HG03139 (cell line): Measurements from ENCODE around the gene MC2R.

ENCODE experiments used
- ATAC-seq: cut with Tn5 transposase; IDR thresholded peaks from one replicate; pipeline ENCODE4 v1.9.1; 2021; ENCODE audit not compliant: unreplicated experiment

The MC2R gene

DNA sequence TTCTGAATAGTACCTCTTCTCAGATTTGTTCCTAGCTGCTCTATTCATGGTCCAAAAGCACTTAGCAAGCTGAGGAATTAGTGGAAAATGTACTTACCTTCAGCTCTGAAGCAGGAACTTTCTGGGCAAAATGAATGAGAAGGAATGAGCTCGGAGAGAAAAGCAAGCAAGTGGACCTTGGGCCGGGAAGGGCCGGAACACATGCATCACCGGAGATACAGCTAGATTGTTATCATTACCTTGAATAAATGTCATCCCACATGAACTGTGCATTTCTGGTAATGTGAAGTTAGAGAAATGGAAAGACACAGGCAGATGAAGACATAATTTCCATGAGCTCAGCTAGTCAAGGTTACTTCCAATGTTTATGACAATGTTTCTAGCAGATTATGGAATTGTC is at the start of gene MC2R:
Gene MC2R (minus strand): TSS at position 146 of the 400 bp plus-strand sequence. CDS start 30,018 bp downstream, outside the sequence.
- ATAC-seq, result no peak

DNA sequence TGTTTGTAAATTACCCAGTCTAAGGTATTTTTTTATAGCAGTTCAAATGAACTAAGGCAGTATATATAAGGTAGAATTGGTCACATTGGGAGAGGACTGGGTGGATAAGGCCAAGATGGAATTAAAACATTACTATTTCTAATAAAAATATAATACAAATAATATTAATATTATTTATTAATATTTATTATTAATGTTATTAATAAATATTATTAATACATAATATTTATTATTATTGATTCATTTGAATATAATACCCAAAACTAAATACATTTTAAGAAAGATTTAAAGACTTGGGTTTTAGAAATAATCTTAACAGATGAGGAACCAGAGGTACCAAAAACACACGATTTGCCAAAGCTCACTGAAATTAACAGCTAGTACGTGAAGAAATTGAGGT is 30.5 kb upstream of the MC2R start:
- ATAC-seq, result no peak

DNA sequence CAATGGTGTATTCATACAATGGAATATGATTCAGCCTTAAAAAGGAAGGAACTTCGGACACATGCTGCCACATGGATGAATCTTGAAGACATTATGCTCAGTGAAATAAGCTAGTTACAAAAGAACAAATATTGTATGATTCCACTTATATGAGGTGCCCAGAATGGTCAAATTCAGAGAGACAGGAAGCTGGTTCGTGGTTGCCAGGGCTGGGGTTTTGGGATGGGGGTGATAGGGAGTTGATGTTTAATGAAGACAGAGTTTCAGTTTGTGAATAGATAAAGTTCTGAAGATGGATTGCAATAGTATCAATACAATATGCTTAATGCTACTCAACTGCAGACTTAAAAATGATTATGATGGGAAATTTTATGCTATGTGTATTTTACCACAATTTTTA is 28.0 kb upstream of the MC2R start:
- no peak for ATAC-seq

- no peak for ATAC-seq
Observed at GRCh38 chr18:13940326-13940725, 25.0 kb upstream of the MC2R start.

- ATAC-seq, result no peak
Observed at GRCh38 chr18:13934676-13935075, 19.3 kb upstream of the MC2R start.

GRCh38 chr18:13934058-13934457 is 18.7 kb upstream of the MC2R start:
- no peak for ATAC-seq

- ATAC-seq, result no peak
Observed at GRCh38 chr18:13932285-13933025, 17.1 kb upstream of the MC2R start.

- no peak for ATAC-seq
Observed at GRCh38 chr18:13930964-13931363, 15.6 kb upstream of the MC2R start.

GRCh38 chr18:13923221-13923620 is 7.9 kb upstream of the MC2R start:
- ATAC-seq, result no peak

- ATAC-seq, result no peak
Observed at GRCh38 chr18:13918898-13919297, 3.6 kb upstream of the MC2R start.

GRCh38 chr18:13917401-13917800 is 2.1 kb upstream of the MC2R start:
- no peak for ATAC-seq

DNA sequence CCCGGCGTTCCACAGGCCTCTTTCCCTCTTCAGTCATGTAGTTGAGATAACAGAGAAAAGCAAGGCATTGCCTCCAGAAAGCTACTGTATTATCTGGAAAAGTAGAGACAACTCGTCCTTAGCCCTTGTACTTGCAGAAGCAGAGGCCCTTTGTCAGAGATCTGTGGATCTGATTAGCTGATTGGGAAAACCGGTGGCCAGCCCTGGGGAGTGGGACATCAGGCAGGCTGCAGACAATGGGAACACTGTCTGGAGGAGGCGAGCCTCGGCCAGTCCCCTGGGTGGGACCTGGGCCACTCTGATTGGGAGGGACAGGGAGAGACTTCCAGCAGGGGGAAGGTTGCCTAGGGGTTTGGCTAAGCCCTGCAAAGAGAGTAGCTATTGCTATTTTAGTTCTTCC is 1.2 kb upstream of the MC2R start:
- ATAC-seq, result no peak

- no peak for ATAC-seq
Observed at GRCh38 chr18:13915995-13916431, 677 bp upstream of the MC2R start.

GRCh38 chr18:13914756-13915155 is 580 bp downstream of the MC2R start:
- ATAC-seq, result no peak

DNA sequence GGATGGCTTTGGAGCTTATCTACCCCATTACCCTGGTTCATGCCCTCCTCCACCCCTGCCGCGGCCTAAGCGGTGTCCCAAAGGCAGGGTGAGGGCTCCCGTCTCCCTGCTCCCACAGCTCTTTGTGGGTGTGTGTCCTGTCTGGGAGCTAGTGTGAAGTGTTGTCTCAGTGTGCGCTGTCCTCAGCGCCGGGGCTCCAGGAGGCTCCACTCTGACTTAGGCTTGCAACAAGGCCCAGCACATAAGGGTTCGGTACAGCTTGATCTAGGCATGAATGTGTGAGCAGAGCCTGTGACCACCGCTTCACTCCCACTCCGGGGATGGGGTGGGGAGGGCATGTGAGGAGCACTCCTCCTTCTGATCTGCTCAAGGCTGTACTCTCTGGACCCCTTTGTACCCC is 1.2 kb downstream of the MC2R start:
- ATAC-seq, result no peak

DNA sequence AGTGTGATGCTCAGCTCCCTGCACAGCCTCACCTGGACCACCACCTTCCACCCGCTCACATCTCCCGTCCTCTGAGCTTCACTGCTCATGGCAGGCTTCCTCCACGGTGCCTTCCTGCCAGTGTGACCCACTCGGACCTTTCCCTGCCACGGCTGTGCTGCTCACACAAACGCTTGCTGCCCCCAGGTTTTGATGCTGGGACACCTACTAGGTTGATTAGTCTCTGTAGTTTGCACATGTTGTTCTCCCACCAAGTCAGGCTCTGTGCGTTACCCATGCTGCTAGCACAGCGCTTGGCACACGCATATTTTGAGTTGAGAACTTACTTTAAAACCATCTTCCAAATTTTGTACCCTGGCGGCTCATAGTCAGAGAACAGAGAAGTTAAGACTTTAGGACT is 2.1 kb downstream of the MC2R start:
- no peak for ATAC-seq

GRCh38 chr18:13912601-13913000 is 2.7 kb downstream of the MC2R start:
- no peak for ATAC-seq

DNA sequence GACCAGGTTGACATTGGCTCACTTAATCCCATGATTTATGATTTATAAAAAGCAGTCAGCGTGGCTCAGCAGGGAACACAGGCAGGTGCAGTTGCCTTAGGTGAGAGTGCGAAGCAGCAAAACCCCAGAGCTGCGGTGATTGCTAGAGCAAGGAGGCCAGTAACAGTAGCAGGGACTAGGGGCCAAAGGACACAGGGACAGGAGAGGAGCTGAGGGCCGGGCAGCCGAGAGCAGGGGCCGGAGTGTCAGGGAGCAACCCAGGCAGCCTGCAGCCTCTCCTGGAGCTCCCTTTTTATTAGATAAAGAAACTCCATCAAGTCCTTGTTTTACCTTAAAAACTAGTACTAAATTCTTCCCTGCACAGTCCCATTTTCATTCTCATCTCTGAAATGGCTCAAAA is 4.3 kb downstream of the MC2R start:
- no peak for ATAC-seq

GRCh38 chr18:13910501-13910900 is 4.8 kb downstream of the MC2R start:
- no peak for ATAC-seq

DNA sequence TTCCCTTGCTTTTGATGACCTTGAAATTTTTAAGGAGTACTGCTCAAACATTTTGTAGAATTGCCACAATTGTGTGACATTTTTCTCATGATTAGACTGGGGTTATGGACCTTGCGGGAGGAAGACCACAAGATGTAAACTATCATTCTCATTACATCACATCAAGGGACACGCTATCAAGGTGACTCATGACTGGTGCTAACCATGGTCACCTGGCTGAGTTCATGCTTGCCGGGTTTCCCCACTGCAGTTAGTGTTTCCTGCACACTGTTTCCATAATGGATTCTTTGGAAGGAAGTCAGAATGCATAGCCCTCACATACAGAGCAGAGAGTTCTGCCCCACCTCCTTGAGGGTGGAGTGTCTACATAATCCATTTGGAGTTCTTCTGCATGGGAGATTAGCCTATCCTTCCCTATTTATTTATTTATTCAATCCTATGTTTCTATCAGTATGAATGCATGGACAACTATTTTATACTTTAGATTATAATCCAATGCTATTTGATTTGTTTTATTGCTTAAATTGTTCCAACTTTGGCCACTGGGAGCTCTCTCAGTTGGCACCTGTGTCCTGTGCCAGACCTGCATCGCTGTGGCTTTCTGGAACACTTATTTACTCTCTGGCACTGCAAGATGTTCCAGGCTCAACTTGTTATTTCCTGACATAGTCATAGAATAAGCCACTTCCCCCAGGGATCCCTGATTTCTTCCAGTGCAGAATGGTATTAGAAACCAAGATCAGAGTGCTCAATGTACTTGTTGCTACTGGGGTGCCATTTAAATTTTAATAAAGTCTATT is 6.0 kb downstream of the MC2R start:
- ATAC-seq, result no peak

DNA sequence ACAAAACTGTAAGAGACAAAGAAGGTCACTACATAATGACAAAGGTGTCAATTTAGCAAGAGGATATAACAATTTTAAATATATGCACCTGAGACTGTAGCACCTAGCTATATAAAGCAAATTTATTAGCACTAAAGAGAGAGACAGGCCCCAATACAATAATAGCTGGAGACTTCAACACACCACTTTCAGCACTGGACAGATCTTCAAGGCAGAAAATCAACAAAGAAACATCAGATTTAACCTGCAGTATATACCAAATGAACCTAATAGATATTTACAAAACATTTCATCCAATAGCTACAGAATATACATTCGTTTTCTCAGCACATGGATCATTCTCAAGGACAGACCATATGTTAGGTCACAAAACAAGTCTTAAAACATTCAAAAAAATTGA is 14.7 kb downstream of the MC2R start:
- no peak for ATAC-seq

DNA sequence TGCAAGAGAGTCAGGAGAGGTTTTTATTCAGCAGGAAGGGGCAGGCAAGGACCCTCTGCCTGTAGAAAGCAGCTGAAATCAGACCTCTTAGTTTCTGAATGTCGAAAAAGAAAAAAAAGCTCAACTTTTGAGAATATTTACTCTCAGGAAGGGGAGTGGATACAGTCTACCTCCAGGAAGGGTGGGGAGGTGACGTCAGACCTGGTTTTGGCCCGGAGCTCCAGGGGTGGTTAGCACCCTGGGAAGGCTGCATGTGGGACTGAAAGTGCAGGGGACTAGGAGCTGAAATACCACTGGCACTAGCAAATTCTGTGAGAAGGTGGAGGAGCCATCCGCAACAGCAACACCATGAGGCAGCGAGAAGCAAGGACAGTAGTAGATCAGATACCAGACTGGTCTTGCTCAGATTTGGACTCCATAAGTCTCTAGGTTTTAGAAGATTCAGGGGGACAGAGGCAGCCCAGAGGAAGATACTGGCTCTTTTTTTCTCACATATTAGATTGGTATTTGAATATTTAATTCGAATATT is 19.8 kb downstream of the MC2R start:
- no peak for ATAC-seq
